Epithelial cell of proximal tubule (primary cell): ENCODE data around the gene HNRNPA1L2. TPM values are rescaled to one million over a fixed set of nuclear protein-coding genes. Genes with fewer than 3 reads are reported as not detected.
"Not testable (repeated sequence)": the region's sequence is repeated elsewhere in the genome, so short reads cannot be mapped to it uniquely, and the experiment has no call there.

ENCODE experiments used
- DNase-seq: peaks from one replicate; pipeline ENCODE4 v3.0.0-alpha.2; 2011; ENCODE audit warnings: low read depth
- H3K4me3 ChIP-seq: 2 replicates; pipeline ENCODE4 v1.5.1; 2011; ENCODE audit warnings: low read depth, mild to moderate bottlenecking, low read length
- CTCF ChIP-seq: conservative IDR thresholded peaks from 2 replicates; pipeline ENCODE4 v1.5.1; 2012; ENCODE audit warnings: low read depth, mild to moderate bottlenecking, low read length
- total RNA-seq: library from RNA; depleted of rRNA; stranded (reverse); fragments of >200 nt; gene quantifications from 2 replicates; pipeline ENCODE4 v1.2.3, GENCODE V29; 2015

HNRNPA1L2 gene
- total RNA-seq, 1 donor from 2014 or later = 7.5 TPM

GRCh38 chr13:52664272-52664671 is 22.0 kb downstream of the HNRNPA1L2 start:
- TF ChIP-seq CTCF = no peak
- DNase-seq = no peak
- H3K4me3 ChIP-seq = no peak overlapping the region

- TF ChIP-seq CTCF = peak; percentile 58
- no peak for DNase-seq
- H3K4me3 ChIP-seq = no peak overlapping the region
Observed at GRCh38 chr13:52665325-52665724, 23.1 kb downstream of the HNRNPA1L2 start.

- TF ChIP-seq CTCF = no peak
- DNase-seq = no peak
- H3K4me3 ChIP-seq = no peak overlapping the region
Observed at GRCh38 chr13:52669677-52670076, 27.4 kb downstream of the HNRNPA1L2 start.

- no peak for DNase-seq
- H3K4me3 ChIP-seq = no peak overlapping the region
Observed at GRCh38 chr13:52670726-52671125, 28.5 kb downstream of the HNRNPA1L2 start.

GRCh38 chr13:52673465-52673864 is 31.2 kb downstream of the HNRNPA1L2 start:
- no peak overlapping the region for H3K4me3 ChIP-seq
- DNase-seq = no peak
- TF ChIP-seq CTCF = no peak

More at GRCh38 chr13:52670726-52671125, 28.5 kb downstream of the HNRNPA1L2 start:
- TF ChIP-seq CTCF = no peak

- DNase-seq = no peak
- TF ChIP-seq CTCF = no peak
- no peak overlapping the region for H3K4me3 ChIP-seq
Observed at GRCh38 chr13:52677823-52678222, 35.6 kb downstream of the HNRNPA1L2 start.

- DNase-seq, H3K4me3 ChIP-seq: not testable (repeated sequence)
Observed at GRCh38 chr13:52685806-52686205, 43.6 kb downstream of the HNRNPA1L2 start.

- no peak for DNase-seq
- no peak for TF ChIP-seq CTCF
- no peak overlapping the region for H3K4me3 ChIP-seq
Observed at GRCh38 chr13:52686376-52686775, 44.1 kb downstream of the HNRNPA1L2 start.
